Parathyroid adenoma (tissue), 2 donors: Measurements from ENCODE around the gene PPP1R9B.

Source experiments
- H2AFZ ChIP-seq: fragments of 300-600 bp; sonication (generic); one replicate; pipeline ENCODE4 v1.7.0; 2017; ENCODE audit warnings: antibody characterized with exemption, mild to moderate bottlenecking
- H3K27ac ChIP-seq: fragments of 300-600 bp; sonication (generic); one replicate; pipeline ENCODE4 v1.7.0; 2017
- H3K27me3 ChIP-seq: fragments of 300-600 bp; sonication (generic); one replicate; pipeline ENCODE4 v1.7.0; 2017; ENCODE audit warnings: low read length; ENCODE audit not compliant: control insufficient read depth, insufficient read depth
- H3K36me3 ChIP-seq: fragments of 300-600 bp; sonication (generic); one replicate; pipeline ENCODE4 v1.7.0; 2017; ENCODE audit warnings: low read length; ENCODE audit not compliant: control insufficient read depth, insufficient read depth
- H3K4me1 ChIP-seq: fragments of 300-600 bp; sonication (generic); one replicate; pipeline ENCODE4 v1.7.0; 2017; ENCODE audit warnings: control low read depth
- H3K4me2 ChIP-seq: fragments of 300-600 bp; sonication (generic); one replicate; pipeline ENCODE4 v1.7.0; 2017; ENCODE audit warnings: low read length
- H3K4me3 ChIP-seq: fragments of 300-600 bp; sonication (generic); one replicate; pipeline ENCODE4 v1.7.0; 2017; ENCODE audit warnings: low read depth, low read length
- H3K79me2 ChIP-seq: fragments of 300-600 bp; sonication (generic); one replicate; pipeline ENCODE4 v1.7.0; 2017; ENCODE audit warnings: control low read depth
- H3K9ac ChIP-seq: fragments of 300-600 bp; sonication (generic); one replicate; pipeline ENCODE4 v1.7.0; 2017; ENCODE audit warnings: mild to moderate bottlenecking
- H3K9me3 ChIP-seq: fragments of 300-600 bp; sonication (generic); one replicate; pipeline ENCODE4 v1.7.0; 2017; ENCODE audit warnings: low read length; ENCODE audit not compliant: control insufficient read depth
- TF ChIP-seq, protein P1 (sequence below): fragments of 300-600 bp; sonication (generic); IDR thresholded peaks from one replicate; pipeline ENCODE4 v1.7.0; 2017; ENCODE audit warnings: antibody characterized with exemption, mild to moderate bottlenecking
- donor health status: primary hyperparathyroidism.

Gene PPP1R9B

DNA sequence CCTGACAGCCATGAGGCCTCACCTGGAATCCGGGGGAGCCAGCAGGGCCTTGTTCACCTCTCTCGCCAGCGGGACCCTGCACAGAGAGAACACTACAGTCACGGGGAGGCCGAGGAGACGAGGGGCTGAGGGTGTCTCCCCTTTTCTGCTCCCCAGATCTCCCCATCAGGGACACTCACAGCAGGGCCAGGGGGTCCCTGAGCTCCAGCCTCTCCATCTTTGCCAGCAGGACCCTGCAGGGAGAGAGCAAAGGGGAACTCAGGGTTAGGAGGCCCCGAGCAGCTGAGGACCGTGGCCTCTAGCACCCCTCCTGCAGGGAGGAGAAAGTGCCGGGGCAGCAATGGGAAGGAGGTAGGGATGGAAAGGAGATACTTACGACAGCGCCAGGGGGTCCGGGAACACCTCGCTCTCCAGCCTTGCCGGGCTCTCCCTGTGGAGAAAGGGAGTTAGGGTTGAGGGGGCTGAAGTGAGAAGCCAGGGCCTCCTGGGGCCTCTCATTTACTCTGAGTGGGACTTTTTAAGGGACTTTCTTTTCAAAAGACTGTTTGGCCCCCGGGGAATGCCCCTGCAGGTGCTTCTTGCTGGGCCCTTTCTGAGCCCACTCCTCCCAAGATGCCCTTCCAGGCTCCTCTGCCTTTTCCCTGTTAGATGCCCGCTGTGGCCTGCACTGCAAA is 42.3 kb upstream of the PPP1R9B start:
- Histone ChIP-seq H3K4me1 (no peaks in the 10 kb centered on the region), H2AFZ (no peak overlapping the region), H3K9ac (no peak overlapping the region), H3K4me2 (no peak overlapping the region), H3K27me3 (no peaks in the 10 kb centered on the region), H3K79me2 (no peaks in the 10 kb centered on the region), H3K9me3 (no peaks in the 10 kb centered on the region), H3K27ac (no peak overlapping the region), H3K4me3 (no peak overlapping the region), H3K36me3 (no peaks in the 10 kb centered on the region)
- TF ChIP-seq, protein P1, sequence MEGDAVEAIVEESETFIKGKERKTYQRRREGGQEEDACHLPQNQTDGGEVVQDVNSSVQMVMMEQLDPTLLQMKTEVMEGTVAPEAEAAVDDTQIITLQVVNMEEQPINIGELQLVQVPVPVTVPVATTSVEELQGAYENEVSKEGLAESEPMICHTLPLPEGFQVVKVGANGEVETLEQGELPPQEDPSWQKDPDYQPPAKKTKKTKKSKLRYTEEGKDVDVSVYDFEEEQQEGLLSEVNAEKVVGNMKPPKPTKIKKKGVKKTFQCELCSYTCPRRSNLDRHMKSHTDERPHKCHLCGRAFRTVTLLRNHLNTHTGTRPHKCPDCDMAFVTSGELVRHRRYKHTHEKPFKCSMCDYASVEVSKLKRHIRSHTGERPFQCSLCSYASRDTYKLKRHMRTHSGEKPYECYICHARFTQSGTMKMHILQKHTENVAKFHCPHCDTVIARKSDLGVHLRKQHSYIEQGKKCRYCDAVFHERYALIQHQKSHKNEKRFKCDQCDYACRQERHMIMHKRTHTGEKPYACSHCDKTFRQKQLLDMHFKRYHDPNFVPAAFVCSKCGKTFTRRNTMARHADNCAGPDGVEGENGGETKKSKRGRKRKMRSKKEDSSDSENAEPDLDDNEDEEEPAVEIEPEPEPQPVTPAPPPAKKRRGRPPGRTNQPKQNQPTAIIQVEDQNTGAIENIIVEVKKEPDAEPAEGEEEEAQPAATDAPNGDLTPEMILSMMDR: no peak

DNA sequence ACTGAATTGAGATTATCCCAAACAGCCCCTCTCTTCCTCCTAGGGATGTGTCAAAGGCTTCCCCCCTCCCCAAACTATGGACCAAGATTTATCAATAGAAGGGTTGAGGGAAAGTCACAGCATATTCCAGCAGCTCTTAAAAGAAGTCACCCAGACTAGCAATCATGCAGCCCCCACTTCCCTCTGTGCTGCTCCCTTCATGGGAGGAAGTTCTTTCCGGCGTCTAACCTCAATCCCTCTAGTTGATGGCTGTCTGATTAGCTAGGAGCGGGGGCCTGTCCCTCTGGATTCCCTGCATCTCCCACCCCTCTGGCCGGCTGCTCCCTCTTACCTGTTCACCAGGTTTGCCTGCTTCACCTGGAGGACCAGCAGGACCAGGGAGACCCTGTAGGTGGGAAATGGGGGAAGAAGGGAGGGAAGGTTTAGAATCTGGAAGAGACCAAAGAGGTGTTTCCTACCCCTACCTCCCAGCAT is 41.7 kb upstream of the PPP1R9B start:
- H3K79me2 ChIP-seq: no peaks in the 10 kb centered on the region
- no peaks in the 10 kb centered on the region for H3K27me3 ChIP-seq
- no peak overlapping the region for H3K27ac ChIP-seq
- H3K9me3 ChIP-seq: no peaks in the 10 kb centered on the region
- H3K4me2 ChIP-seq: no peak overlapping the region
- H3K4me1 ChIP-seq: no peaks in the 10 kb centered on the region
- no peaks in the 10 kb centered on the region for H3K36me3 ChIP-seq
- H2AFZ ChIP-seq: no peak overlapping the region
- TF ChIP-seq, protein P1: no peak
- H3K4me3 ChIP-seq: no peak overlapping the region
- H3K9ac ChIP-seq: no peak overlapping the region

DNA sequence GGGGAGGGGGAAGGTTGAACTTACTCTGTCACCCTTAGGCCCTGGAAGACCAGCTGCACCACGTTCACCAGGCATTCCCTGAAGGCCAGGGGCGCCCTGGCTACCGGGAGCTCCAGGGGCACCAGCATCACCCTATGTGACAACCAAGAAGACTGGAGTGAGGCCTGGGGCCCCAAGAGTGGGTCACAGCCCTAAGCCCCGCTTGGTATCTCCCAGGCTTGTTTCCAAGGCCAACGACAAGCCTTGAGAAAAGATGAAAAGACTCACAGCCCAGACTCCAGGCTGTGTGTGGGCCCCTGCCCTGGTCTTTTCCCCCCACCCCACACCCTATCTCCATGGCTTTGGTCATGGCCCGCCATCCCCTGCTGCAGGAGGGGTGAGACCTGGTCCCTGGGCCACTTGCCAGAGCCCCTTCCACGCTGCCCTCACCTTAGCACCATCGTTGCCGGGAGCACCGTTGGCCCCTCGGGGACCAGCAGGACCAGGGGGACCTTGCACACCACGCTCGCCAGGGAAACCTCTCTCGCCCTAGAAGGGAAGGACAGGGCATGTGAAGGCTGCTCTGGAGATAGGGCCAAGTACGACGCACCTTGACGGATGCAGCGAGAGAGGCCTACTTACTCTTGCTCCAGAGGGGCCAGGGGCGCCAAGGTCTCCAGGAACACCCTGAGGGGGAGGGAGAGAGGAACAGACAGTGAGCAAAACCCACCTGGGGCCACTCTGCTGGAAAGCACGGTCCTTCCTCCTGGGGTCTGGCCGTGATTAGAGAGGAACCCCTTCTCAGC is 41.1 kb upstream of the PPP1R9B start:
- H3K4me1 ChIP-seq: no peaks in the 10 kb centered on the region
- no peak overlapping the region for H3K9ac ChIP-seq
- H3K4me2 ChIP-seq: no peak overlapping the region
- H3K9me3 ChIP-seq: no peaks in the 10 kb centered on the region
- H3K27me3 ChIP-seq: no peaks in the 10 kb centered on the region
- no peak overlapping the region for H2AFZ ChIP-seq
- TF ChIP-seq, protein P1: no peak
- no peaks in the 10 kb centered on the region for H3K79me2 ChIP-seq
- H3K4me3 ChIP-seq: no peak overlapping the region
- no peak overlapping the region for H3K27ac ChIP-seq
- no peaks in the 10 kb centered on the region for H3K36me3 ChIP-seq

DNA sequence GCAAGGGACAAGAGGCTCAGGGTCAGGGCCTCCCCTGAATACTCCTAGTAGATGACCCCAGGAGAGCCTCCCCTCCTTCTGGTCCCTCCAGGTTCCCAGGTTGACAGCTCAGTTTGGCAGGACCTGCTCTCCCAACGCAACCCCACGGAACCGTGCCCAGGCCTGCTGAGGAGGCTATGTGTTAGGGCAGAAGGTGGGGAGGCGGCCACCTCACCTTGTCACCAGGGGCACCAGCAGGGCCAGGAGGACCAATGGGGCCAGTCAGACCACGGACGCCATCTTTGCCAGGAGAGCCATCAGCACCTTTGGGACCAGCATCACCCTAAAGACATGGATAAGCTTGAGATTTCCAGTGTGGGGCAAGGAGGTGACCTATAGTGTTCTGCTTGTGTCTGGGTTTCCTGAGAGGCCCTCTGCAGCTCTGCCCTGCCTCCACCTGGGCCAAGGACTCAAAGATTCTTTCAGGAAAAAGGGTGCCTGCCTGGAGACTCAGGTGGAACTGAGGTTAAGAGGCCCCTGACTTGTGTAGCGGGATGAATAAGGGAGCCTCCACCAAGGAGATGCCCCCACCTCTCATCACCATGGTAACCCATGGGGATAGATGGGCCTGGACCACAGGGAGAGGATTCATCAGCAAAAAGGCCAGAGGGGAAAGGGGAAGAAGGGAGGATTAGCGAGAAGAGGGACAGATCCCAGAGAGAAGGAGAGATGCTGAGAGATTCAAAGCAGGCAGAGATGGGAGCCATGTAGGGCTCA is 40.3 kb upstream of the PPP1R9B start:
- TF ChIP-seq, protein P1: no peak
- no peaks in the 10 kb centered on the region for H3K9me3 ChIP-seq
- no peaks in the 10 kb centered on the region for H3K4me1 ChIP-seq
- H3K27me3 ChIP-seq: no peaks in the 10 kb centered on the region
- no peak overlapping the region for H3K4me3 ChIP-seq
- no peak overlapping the region for H3K9ac ChIP-seq
- H3K27ac ChIP-seq: no peak overlapping the region
- no peaks in the 10 kb centered on the region for H3K79me2 ChIP-seq
- H3K4me2 ChIP-seq: no peak overlapping the region
- H3K36me3 ChIP-seq: no peaks in the 10 kb centered on the region
- no peak overlapping the region for H2AFZ ChIP-seq
